GM19397 (cell line): ENCODE results near the gene MGARP.

Source experiments
- ATAC-seq: cut with Tn5 transposase; IDR thresholded peaks from one replicate; pipeline ENCODE4 v1.9.1; 2021; ENCODE audit warnings: mild to moderate bottlenecking, moderate library complexity; ENCODE audit not compliant: unreplicated experiment

The MGARP gene

GRCh38 chr4:139245590-139245989 lies 34.4 kb downstream of the MGARP start:
- no peak for ATAC-seq

DNA sequence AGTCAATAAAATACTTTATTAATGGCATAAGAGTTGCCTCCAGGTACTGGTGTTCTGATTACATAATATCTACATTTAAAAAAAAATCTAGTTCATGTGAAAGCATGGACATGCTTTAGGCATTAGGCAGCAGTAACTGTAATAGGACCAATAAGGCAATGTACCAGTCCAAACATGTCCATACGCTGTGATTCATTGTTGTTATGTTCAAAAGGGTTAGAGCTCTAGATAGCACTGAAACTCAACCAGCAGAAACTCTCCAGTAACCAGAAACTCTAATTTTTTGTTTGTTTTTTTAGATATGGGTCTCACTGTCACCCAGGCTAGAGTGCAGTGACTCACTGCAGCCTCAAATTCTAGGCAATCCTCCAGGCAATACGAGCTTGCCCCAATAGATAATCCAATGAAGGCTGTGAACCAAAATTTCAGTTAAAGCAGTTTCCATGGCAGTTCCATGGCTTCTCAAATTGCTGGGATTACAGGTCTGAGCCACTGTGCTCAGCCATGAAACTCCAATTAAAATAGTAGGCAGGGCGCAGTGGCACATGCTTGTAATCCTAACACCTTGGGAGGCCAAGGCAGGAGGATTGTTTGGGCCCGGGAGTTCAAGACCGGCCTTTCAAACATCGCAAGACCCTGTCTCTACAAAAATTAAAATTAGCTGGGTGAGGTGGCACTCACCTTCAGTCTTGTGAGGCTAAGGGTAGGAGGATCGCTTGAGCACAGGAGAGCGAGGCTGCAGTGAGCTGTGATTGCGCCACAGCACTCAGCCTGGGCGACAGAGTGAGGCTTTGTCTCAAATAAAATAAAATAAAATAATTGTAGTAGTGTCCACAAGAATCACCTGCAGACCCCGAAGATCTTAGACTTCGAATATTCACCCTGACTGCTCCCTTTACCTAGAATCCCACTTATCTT lies 36.3 kb downstream of the MGARP start:
- no peak for ATAC-seq

DNA sequence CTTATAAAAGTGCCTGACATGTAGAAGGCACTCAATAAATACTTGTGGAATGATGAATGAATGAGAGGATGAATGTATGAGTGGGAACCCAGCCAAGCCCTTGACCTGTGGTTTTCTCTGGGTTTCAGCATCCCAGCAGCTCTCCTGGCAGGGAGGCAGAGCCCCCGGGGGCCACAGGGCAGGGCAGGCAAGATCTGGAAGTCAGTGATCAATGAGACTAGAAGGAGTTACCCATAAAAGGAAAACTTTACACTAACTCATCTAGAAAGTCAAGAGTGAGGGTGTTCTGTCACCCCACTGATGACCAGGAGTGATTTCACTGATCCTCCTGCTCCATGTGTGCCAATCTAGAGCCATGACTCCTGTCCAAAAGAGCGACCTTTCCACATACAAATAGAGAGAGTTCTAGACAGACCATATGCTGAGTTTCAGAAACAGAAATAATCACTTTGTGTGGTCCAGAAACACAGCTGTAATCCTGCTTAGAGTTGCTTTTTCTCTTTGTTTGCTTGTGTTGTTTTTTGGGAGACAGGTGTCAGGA lies 37.4 kb downstream of the MGARP start:
- ATAC-seq = no peak

- no peak for ATAC-seq
Observed at GRCh38 chr4:139241784-139242151, 38.3 kb downstream of the MGARP start.

DNA sequence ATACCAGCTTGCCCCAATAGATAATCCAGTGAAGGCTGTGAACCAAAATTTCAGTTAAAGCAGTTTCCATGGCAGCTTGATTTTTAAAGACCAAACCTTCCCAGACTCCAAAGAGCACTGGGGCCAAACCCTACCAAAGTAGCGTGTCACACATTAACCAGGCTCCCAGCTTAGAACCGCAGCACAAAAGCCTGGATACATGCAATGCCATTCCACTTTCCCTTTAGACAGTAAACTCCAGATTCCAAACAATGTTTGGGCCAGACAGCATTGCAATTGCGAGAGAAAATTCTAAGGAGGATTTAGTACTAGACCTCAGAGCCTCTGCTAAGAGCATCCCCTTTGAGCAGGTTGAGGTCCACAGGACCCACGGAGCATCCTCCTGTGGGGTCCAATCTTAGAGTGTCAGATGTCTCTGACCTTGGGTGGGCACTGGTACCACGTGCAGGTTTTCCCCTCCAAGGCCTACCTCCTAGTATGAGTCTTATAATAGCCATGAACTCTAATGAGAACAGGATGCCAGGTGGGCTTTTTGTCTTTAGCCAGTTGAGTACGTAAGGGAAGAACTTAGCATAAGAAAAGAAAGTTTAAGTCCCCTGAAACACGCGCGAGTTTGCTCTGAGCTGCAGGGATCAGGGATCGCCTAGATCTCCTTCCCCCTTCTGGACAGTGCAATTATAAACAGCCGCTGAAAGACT lies 38.8 kb downstream of the MGARP start:
- no peak for ATAC-seq

- ATAC-seq = no peak
Observed at GRCh38 chr4:139239127-139239772, 40.8 kb downstream of the MGARP start.

- no peak for ATAC-seq
Observed at GRCh38 chr4:139234253-139234652, 45.8 kb downstream of the MGARP start.

- ATAC-seq = no peak
Observed at GRCh38 chr4:139229534-139230039, 50.4 kb downstream of the MGARP start.

GRCh38 chr4:139227729-139228404 lies 52.2 kb downstream of the MGARP start:
- no peak for ATAC-seq

GRCh38 chr4:139223682-139224317 lies 56.2 kb downstream of the MGARP start:
- ATAC-seq = no peak

DNA sequence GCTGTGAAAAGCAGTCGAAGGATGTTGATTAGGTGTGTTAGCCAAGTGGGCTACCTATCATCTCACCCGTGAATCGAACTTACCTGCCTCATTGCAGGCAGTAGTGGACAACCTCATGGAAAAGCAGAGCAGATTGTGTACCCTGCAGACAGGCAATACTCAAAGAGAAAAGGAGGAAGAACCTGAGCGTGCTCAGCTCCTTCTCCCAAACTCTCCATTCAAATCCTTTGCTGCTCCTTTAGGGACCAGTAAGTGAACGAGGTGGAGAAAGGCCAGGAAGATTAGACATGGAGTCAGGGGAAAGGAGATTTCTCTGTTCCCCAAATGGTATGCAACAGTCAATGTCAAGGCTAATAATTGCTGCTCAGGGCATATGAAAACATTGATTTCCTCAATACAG lies 57.8 kb downstream of the MGARP start:
- no peak for ATAC-seq

DNA sequence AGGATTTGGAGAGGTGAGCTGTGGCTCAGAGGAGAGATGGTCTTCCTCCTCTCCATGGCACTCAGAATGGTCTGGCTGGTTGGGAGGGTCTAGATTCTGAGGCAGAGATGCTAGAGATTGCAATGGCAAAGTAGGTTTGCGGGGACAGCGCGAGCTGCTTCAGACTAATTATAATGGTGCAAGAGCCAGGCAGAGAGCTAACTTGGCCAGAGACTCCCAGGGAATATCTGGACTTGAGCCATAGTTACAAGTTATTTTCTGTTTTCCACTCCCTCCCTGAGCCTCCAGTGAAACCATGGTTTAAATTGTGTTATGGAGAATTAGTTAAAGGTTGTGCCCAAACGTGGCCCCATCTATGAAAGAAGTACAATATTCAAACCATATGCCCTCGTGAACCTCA lies 58.3 kb downstream of the MGARP start:
- ATAC-seq = no peak

- no peak for ATAC-seq
Observed at GRCh38 chr4:139219450-139220055, 60.5 kb downstream of the MGARP start.
